ENCODE measurements around the gene ASCC1.

- no peak for TF ChIP-seq CTCF (IDR thresholded peaks at IDR 0.05)
- no peak for TF ChIP-seq EP300 (IDR thresholded peaks at IDR 0.05)
These were observed 41.8 kb downstream of the ASCC1 start for GRCh38 chr10:72174297-72174662.
